ENCODE results near the gene LARGE1.

DNA sequence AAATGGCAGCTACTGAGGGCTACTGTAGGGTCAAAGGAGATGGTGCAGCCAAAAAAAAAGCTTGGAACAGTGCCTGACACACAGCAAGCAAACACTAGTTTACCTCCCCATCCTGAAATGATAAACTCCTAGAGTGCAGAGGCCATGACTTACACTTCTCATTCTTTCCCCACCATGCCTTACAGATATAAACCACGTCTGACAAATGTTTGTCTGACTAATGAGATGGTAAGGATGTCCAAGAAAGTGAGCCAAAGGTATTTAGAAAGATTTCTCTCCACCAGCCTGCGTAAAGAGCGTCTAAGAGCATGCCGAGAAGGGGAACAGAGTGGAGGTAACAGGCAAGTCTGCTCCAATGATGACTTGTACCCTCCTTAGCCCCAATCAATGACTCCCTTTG is 99.0 kb downstream of the LARGE1 start:
- TF ChIP-seq, protein P1, sequence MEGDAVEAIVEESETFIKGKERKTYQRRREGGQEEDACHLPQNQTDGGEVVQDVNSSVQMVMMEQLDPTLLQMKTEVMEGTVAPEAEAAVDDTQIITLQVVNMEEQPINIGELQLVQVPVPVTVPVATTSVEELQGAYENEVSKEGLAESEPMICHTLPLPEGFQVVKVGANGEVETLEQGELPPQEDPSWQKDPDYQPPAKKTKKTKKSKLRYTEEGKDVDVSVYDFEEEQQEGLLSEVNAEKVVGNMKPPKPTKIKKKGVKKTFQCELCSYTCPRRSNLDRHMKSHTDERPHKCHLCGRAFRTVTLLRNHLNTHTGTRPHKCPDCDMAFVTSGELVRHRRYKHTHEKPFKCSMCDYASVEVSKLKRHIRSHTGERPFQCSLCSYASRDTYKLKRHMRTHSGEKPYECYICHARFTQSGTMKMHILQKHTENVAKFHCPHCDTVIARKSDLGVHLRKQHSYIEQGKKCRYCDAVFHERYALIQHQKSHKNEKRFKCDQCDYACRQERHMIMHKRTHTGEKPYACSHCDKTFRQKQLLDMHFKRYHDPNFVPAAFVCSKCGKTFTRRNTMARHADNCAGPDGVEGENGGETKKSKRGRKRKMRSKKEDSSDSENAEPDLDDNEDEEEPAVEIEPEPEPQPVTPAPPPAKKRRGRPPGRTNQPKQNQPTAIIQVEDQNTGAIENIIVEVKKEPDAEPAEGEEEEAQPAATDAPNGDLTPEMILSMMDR (IDR thresholded peaks at IDR 0.05) = no peak
- no peak for TF ChIP-seq POLR2A (IDR thresholded peaks at IDR 0.05)
